GM21515 (cell line): ENCODE results near the gene MSH5.

Experiments used
- ATAC-seq: cut with Tn5 transposase; IDR thresholded peaks from one replicate; pipeline ENCODE4 v1.9.1; 2021; ENCODE audit not compliant: unreplicated experiment

The MSH5 gene

DNA sequence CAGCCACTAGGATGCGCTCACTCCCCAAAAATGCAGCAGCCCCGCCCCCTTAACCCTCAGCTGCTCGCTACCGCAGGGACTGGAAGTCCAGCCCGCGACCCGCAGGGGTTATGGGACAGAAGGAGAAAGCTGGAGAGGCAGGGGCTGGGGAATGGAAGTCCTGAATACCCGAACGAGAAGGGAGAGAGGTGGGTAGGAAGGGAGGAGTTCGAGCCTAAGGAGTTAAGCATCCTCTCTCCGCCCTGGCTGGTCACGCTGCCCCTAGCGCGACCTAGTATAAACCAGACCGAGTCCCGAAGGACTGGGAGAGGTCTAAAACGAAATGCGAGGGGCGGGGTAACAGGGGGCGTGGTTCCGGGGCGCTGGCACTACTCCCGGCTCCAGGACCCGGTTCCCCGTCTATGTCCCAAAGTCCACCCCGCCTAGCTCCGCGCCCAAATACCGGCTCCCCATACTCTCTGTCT lies 10.3 kb upstream of the MSH5 start:
- peak; percentile 41 for ATAC-seq

GRCh38 chr6:31729979-31730630 lies 9.7 kb upstream of the MSH5 start:
- ATAC-seq = peak; percentile 37

- ATAC-seq = no peak
Observed at GRCh38 chr6:31730631-31731086, 9.1 kb upstream of the MSH5 start.

GRCh38 chr6:31732029-31732428 lies 7.8 kb upstream of the MSH5 start:
- ATAC-seq = no peak

- no peak for ATAC-seq
Observed at GRCh38 chr6:31733734-31734133, 6.1 kb upstream of the MSH5 start.

DNA sequence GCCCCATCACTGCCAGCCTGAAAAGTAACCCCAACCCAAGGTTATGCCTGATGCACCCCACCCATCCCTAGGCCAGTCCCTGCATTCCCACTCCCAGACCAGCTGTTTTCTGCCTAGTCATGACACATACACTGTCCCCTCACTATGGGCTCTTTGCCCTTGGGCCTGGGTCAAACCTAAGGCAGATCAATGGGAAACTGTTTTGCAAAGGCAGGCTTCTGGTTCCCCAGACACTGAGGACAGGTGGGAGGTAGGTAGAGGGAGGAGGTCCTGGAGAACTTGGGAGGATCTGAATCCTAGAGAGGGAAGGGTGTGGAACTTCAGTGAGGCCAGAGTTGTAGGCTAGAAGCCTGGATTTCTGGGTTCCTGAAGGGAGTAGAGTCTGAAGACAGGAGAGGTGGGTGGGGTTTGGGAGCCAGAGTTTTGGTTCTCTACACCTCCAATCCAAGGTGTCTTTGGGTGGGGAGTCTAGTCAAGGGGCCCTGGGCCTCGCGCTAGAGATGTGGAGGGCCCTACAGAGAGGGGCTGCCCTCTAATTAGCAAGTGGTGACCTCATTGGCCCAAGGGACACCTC lies 5.5 kb upstream of the MSH5 start:
- no peak for ATAC-seq

GRCh38 chr6:31734821-31735406 lies 4.9 kb upstream of the MSH5 start:
- no peak for ATAC-seq

DNA sequence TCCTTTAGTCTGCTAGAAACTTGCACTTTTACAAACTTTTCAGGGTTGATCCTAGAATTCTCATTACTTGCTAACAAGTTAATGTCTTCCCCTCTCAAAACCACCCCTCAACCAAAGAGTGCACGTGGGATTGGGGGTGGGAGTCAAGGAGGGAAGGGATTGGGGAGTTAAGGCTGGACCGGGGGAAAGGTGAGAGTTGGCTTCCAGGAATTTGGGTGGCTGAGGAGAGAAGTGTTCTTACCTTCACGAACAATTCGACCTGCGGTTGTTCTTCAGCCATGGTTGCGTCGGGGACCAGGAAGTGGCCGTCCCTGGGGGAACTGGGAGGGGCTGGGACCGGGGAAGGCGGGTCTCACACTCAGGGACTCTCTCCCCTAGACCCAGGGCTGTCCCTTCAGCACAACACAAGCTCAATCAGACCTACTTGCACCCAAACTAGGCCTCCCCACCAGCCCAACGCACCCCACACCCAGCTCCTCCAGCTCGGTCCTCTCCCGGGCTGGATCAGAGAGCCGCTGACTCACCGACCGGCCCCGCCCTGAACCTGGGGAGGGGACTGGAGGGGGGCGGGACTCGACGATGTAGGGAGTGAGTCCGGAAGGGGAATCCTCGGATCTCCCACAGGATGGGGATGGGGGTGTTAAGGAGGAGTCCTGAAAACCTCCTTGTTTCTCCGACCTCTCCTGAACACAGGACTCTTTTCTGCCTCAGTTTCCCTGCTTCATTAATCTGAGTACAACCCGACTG lies 3.6 kb upstream of the MSH5 start, which contains the start of gene CLIC1:
TSS of gene CLIC1 (minus strand) at position 510 of the 747 bp plus-strand sequence. CDS start at position 280, 230 bp downstream.
- ATAC-seq = no peak

DNA sequence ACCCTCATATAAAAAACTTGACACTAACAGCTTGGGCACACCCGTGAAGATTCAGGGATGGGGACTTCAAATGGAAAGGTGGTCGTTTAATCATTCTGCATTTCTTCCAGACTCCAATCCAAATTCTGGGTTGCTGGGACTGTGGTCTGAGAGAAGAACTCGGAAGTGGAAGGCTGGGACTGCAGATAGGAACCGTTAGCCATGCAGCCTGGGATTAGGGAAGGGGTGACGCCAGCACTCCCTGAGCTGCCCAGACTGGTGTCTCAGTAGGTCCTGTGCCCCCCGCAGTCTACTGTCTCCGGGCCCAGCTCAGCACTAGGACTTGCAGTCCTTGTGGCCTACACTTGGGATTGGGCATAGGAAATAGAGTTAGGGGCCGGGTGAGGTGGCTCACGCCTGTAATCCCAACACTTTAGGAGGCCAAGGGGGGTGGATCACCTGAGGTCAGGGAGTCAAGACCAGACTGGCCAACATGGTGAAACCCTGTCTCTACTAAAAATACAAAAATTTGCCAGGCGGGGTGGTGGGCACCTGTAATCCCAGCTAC lies 3.0 kb upstream of the MSH5 start:
- ATAC-seq = no peak

DNA sequence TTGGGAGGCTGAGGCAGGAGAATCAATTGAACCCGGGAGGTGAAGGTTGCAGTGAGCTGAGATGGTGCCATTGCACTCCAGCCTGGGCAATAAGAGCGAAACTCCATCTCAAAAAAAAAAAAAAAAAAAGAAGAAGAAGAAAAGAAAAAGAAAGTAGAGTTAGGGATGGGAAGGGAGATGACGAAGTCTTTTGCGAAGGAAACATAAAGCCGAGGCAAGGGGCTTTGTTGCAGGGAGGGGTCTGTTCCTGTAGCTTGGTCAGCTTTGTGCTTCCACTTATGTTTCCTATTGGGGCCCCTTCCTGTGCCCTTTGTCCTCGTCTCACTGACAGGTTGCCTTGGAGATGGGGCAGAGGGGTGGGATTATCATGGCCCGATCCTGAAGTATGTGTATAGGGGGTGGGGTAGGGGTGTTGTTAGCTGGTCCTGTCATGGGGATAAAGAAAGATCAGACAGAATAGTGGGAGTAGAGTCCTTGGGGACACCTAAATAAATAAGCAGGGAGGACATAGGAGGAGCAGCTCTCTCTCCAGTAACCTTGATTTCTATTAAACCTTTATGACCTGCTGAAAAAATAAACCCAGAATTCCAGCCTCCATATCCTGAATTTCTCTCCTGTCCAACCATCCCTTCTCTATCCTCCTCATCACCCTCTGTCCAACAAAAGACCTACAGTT lies 2.4 kb upstream of the MSH5 start:
- ATAC-seq = no peak

GRCh38 chr6:31737991-31738979 lies 1.5 kb upstream of the MSH5 start:
- ATAC-seq = no peak

GRCh38 chr6:31740397-31741223 lies 805 bp downstream of the MSH5 start:
- peak; percentile 1 for ATAC-seq

DNA sequence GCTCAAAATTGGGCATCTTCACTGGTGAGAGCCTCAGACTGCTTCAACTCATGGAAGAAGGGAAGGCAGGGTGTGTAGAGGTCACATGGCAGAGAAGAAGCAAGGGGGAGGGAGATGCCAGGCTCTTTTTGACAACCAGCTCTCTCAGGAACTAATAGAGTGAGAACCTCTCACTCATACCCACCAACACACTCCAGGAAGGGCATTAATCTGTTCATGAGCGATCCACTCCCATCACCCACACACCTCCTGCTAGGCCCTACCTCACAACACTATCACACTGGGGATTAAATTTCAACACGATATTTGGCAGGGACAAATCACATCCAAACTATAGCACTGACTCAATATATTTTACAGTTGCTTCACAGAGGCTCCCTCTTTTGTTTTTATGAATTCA lies 2.0 kb downstream of the MSH5 start:
- ATAC-seq = no peak

DNA sequence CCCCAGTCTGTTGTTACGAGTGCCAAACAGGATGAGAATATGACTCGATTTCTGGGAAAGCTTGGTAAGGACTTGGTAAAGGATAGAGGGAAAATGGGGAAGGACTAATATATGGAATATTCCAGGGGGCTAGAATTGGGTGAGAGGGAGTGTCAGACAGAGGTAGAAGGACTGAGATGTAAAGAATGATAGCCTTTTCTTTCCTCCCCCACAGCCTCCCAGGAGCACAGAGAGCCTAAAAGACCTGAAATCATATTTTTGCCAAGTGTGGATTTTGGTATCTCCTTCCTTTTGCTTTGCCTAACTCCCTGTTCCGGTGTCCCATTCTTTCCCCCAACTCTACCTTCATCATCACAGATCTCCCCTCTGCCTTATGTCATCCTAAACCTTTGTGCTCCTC lies 3.1 kb downstream of the MSH5 start:
- no peak for ATAC-seq

DNA sequence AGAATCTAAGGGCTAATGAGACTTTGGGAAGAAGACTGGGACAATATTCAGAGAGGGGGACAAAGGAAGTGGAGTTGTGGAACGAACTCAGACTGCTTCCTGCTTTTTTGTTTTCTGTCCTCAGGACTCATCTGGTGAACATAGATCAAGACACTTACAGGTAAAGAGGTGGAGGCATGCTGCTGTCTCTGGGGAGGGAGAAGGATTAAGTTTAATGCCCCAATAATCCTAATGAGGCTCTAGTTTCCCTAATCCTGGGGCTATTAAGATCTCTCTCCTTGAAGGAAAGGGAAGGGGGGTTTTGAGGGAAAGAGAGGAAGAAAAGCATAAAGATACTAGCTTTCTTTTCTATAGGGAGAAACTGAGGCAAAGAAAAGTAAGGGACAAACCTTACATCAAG lies 4.6 kb downstream of the MSH5 start:
- ATAC-seq = no peak

GRCh38 chr6:31749301-31750036 lies 9.7 kb downstream of the MSH5 start:
- ATAC-seq = no peak

GRCh38 chr6:31750411-31751022 lies 10.7 kb downstream of the MSH5 start:
- ATAC-seq = no peak
